Esophagus (tissue), 2 donors: Measurements from ENCODE around the gene KLB. TPM values are rescaled to one million over a fixed set of nuclear protein-coding genes. Genes with fewer than 3 reads are reported as not detected.
"Not testable (repeated sequence)": the region's sequence is repeated elsewhere in the genome, so short reads cannot be mapped to it uniquely, and the experiment has no call there.

Experiments
- H3K27ac ChIP-seq, 2 donors: one replicate each; pipeline ENCODE4 v1.5.1; 2013; ENCODE audit warnings: low read depth in 2 of 2, mild to moderate bottlenecking in 2 of 2, inconsistent platforms in 1 of 2, low read length in 1 of 2, moderate library complexity in 1 of 2
- H3K27me3 ChIP-seq, 2 donors: one replicate each; pipeline ENCODE4 v1.6.1; 2013; ENCODE audit warnings: low read length in 2 of 2, control low read depth in 1 of 2, mild to moderate bottlenecking in 1 of 2; ENCODE audit not compliant: insufficient read depth in 2 of 2, control insufficient read depth in 1 of 2
- H3K36me3 ChIP-seq, 2 donors: one replicate each; pipeline ENCODE4 v1.6.1; 2013; ENCODE audit warnings: low read length in 1 of 2; ENCODE audit not compliant: control insufficient read depth in 2 of 2, insufficient read depth in 2 of 2
- H3K4me1 ChIP-seq, 2 donors: one replicate each; pipeline ENCODE4 v1.6.1; 2013; ENCODE audit warnings: low read length in 1 of 2; ENCODE audit not compliant: control insufficient read depth in 2 of 2, insufficient read depth in 2 of 2
- H3K4me3 ChIP-seq, 2 donors: one replicate each; pipeline ENCODE4 v1.5.1; 2013; ENCODE audit warnings: low read length in 2 of 2, mild to moderate bottlenecking in 2 of 2, low read depth in 1 of 2, moderate library complexity in 1 of 2
- H3K9me3 ChIP-seq, 2 donors: one replicate each; pipeline ENCODE4 v1.6.1; 2013; ENCODE audit warnings: mild to moderate bottlenecking in 2 of 2, low read depth in 1 of 2, low read length in 1 of 2, moderate library complexity in 1 of 2; ENCODE audit not compliant: control insufficient read depth in 2 of 2, insufficient read depth in 1 of 2
- WGBS, 2 donors: extraction: QIAGEN DNeasy Blood & Tissue Kit; methylation state at CpG; one replicate each; pipeline ENCODE4 v1.1.7; 2013; 5-methylcytosine and 5-hydroxymethylcytosine counted together
- polyA plus RNA-seq, 2 donors: library from polyadenylated mRNA; stranded (reverse); fragments of 200-250 nt; gene quantifications; one replicate each; pipeline ENCODE4 v1.2.3, GENCODE V29; 2013
- donor health status: healthy with polysubstance abuse.
- donor health status: Bipolar disorder and iron deficiency.

Gene KLB
- under 1 TPM; 0.41 to 0.61 TPM for polyA plus RNA-seq

GRCh38 chr4:39406763-39407583, at the start of gene KLB:
TSS of gene KLB (plus strand) at chr4:39406930. CDS start at chr4:39406950, 20 bp downstream.
- 43 to 52% methylated on average over 12 of the region's 12 CpGs for whole genome bisulfite sequencing, 2 donors
- Histone ChIP-seq H3K4me3 (no peak within 1 kb of the TSS), H3K9me3 (no peaks in the 10 kb centered on the region), H3K27me3 (peaks cover 0 to 2% of the 10 kb centered on the region in 2 donors), H3K4me1 (no peaks in the 10 kb centered on the region), H3K27ac (no peak within 1 kb of the TSS), H3K36me3 (no peaks in the 10 kb centered on the region)

GRCh38 chr4:39357002-39357401, 49.7 kb upstream of the KLB start:
- Histone ChIP-seq H3K4me1 (no peaks in the 10 kb centered on the region), H3K36me3 (no peaks in the 10 kb centered on the region), H3K9me3 (no peaks in the 10 kb centered on the region), H3K27me3 (no peaks in the 10 kb centered on the region), H3K27ac (no peak overlapping the region), H3K4me3 (no peak overlapping the region)
- 83 to 89% methylated on average over 1 of the region's 1 CpG for WGBS, 2 donors

DNA sequence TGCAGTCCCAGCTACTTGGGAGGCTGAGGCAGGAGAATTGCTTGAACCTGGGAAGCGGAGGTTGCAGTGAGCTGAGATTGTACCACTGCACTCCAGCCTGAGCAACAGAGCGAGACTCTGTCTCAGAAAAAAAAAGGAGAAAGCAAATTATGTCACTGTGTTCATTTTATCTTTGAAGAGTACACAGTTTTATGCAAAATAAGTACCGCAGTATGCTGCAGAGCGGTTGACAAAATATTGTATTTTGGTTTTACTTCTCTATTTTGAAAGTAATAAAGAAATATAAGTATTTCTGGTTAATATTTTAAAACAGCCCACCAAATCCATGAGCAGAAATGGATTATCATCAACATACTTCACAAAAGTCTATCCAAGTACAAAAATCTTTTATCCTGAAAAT, 46.1 kb upstream of the KLB start:
- not testable (repeated sequence) for H3K4me1 ChIP-seq
- 93 to 96% methylated on average over 4 of the region's 4 CpGs for WGBS, 2 donors

GRCh38 chr4:39362827-39363226, 43.9 kb upstream of the KLB start:
- no peak overlapping the region for H3K4me3 ChIP-seq
- H3K4me1 ChIP-seq, result peaks cover 0 to 2% of the 10 kb centered on the region in 2 donors
- H3K9me3 ChIP-seq, result no peaks in the 10 kb centered on the region
- WGBS, 2 donors, result 49 to 52% methylated on average over 3 of the region's 3 CpGs
- H3K27ac ChIP-seq, result no peak overlapping the region
- H3K36me3 ChIP-seq, result no peaks in the 10 kb centered on the region
- no peaks in the 10 kb centered on the region for H3K27me3 ChIP-seq

More for the DNA sequence above, 46.1 kb upstream of the KLB start:
- not testable (repeated sequence) for H3K36me3 ChIP-seq, H3K9me3 ChIP-seq, H3K27me3 ChIP-seq, H3K4me3 ChIP-seq, H3K27ac ChIP-seq

DNA sequence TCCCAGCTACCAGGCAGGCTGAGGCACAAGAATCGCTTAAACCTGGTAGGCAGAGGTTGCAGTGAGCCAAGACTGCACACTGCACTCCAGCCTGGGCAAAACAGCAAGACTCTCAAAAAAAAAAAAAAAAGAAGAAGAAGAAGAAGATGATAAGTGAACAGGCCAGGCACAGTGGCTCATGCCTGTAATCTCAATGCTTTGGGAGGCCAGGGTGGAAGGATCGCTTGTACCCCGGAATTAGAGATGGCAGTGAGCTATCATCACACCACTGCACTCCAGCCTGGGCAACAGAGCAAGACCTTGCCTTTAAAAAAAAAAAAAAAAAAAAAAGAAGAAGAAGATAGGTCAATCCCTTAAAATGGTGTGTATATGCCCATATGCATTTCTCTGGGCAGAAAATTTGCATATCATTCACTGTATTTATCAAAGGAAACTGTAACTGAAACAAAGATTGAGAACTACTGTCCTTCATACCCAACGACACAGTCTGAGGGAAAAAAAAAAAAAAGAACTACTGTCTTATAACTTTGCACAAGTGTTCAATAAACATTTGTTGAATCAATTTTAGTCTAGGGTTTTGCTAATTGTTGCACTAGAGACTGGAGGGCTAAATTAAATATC, 42.8 kb upstream of the KLB start:
- Histone ChIP-seq H3K27me3 (no peaks in the 10 kb centered on the region), H3K36me3 (no peaks in the 10 kb centered on the region), H3K9me3 (no peaks in the 10 kb centered on the region), H3K4me3 (no peak overlapping the region), H3K4me1 (peaks cover 0 to 2% of the 10 kb centered on the region in 2 donors), H3K27ac (no peak overlapping the region)
- WGBS, 2 donors, result 85 to 89% methylated on average over 4 of the region's 4 CpGs

- Histone ChIP-seq H3K4me1 (peaks cover 0 to 2% of the 10 kb centered on the region in 2 donors), H3K27ac (peak overlapping the region; percentile 71 to 93), H3K27me3 (no peaks in the 10 kb centered on the region), H3K9me3 (no peaks in the 10 kb centered on the region), H3K4me3 (peak overlapping the region; percentile 86 to 87), H3K36me3 (no peaks in the 10 kb centered on the region)
- 6% methylated on average over 7 of the region's 7 CpGs for WGBS, 2 donors
Observed at GRCh38 chr4:39365360-39365759, 41.4 kb upstream of the KLB start.

GRCh38 chr4:39365830-39366771, 40.6 kb upstream of the KLB start, which contains the start of gene RFC1:
TSS of gene RFC1 (minus strand) at chr4:39366362. CDS start at chr4:39366241, 121 bp downstream.
- Histone ChIP-seq H3K4me3 (peak within 1 kb of the TSS; percentile 86 to 87), H3K27me3 (no peaks in the 10 kb centered on the region), H3K4me1 (peaks cover 0 to 2% of the 10 kb centered on the region in 2 donors), H3K27ac (peak within 1 kb of the TSS; percentile 71 to 93), H3K36me3 (no peaks in the 10 kb centered on the region), H3K9me3 (no peaks in the 10 kb centered on the region)
- 4% methylated on average over 60 of the region's 60 CpGs for WGBS, 2 donors

GRCh38 chr4:39367166-39367565, 39.6 kb upstream of the KLB start:
- H3K4me1 ChIP-seq, result peaks cover 0 to 2% of the 10 kb centered on the region in 2 donors
- no peak overlapping the region for H3K4me3 ChIP-seq
- no peaks in the 10 kb centered on the region for H3K27me3 ChIP-seq
- H3K9me3 ChIP-seq, result no peaks in the 10 kb centered on the region
- WGBS, 2 donors, result 90 to 92% methylated on average over 6 of the region's 6 CpGs
- H3K27ac ChIP-seq, result no peak overlapping the region
- no peaks in the 10 kb centered on the region for H3K36me3 ChIP-seq

DNA sequence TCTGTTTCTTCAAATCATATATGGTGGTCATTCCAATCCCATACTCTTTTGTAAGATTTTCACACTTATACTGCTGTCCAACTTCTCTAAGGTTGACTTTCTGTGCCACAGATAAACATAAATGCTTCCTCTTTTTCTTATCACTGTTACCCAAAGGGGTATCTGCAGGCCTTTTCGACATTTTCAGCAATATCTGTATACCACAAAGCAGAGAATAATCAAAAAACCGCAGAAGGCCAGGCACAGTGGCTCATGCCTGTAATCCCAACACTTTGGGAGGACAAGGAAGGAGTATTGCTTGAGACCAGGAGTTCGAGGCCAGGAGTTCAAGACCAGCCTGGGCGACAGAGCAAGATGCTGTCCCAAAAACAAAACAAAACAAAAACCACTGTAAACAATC, 37.4 kb upstream of the KLB start:
- 68 to 69% methylated on average over 4 of the region's 4 CpGs for WGBS, 2 donors
- Histone ChIP-seq H3K4me3 (no peak overlapping the region), H3K4me1 (peaks cover 0 to 2% of the 10 kb centered on the region in 2 donors), H3K27ac (no peak overlapping the region), H3K27me3 (no peaks in the 10 kb centered on the region), H3K36me3 (no peaks in the 10 kb centered on the region), H3K9me3 (no peaks in the 10 kb centered on the region)
